Testis (tissue), 2 donors: Measurements from ENCODE around the gene KCNG4.

Source experiments
- CTCF ChIP-seq, 3 experiments: fragments of 450-650 bp in 2 of 3; fragments of 200-600 bp in 1 of 3; sonication (generic) in 1 of 3; IDR thresholded peaks; one replicate each; pipeline ENCODE4 v1.5.1; 2016 to 2019; ENCODE audit warnings: antibody characterized with exemption in 3 of 3, mild to moderate bottlenecking in 2 of 3, moderate library complexity in 1 of 3
- POLR2A ChIP-seq: fragments of 450-650 bp; IDR thresholded peaks from one replicate; pipeline ENCODE4 v1.6.1; 2017; ENCODE audit warnings: antibody characterized with exemption, mild to moderate bottlenecking, moderate library complexity

- TF ChIP-seq CTCF (IDR thresholded peaks at IDR 0.05): no peak
- no peak for TF ChIP-seq POLR2A
These were observed 44.4 kb upstream of the KCNG4 start for GRCh38 chr16:84284154-84284722.
